HEK293 (cell line): ENCODE measurements around the gene C2orf49.

ENCODE experiments used
- CTCF ChIP-seq: fragments of 450-650 bp; formaldehyde crosslinking; IDR thresholded peaks from 2 replicates; pipeline ENCODE4 v1.5.1; 2016; ENCODE audit warnings: missing biosample characterization, missing genetic modification characterization
- EGR2 ChIP-seq: fragments of 450-650 bp; formaldehyde crosslinking; IDR thresholded peaks from 2 replicates; pipeline ENCODE4 v1.5.1; 2016; ENCODE audit warnings: low read depth, missing biosample characterization, missing genetic modification characterization
- GLIS1 ChIP-seq: fragments of 450-650 bp; formaldehyde crosslinking; IDR thresholded peaks from 2 replicates; pipeline ENCODE4 v1.5.1; 2016; ENCODE audit warnings: missing biosample characterization, missing genetic modification characterization
- KLF10 ChIP-seq: fragments of 450-650 bp; IDR thresholded peaks from 2 replicates; pipeline ENCODE4 v1.5.1; 2018; ENCODE audit warnings: missing biosample characterization, mild to moderate bottlenecking, missing genetic modification characterization
- KLF16 ChIP-seq: fragments of 450-650 bp; formaldehyde crosslinking; IDR thresholded peaks from 2 replicates; pipeline ENCODE4 v1.5.1; 2017; ENCODE audit warnings: missing biosample characterization, missing genetic modification characterization
- SP7 ChIP-seq: fragments of 450-650 bp; formaldehyde crosslinking; IDR thresholded peaks from 2 replicates; pipeline ENCODE4 v1.5.1; 2016; ENCODE audit warnings: missing biosample characterization, missing genetic modification characterization
- ZBTB17 ChIP-seq: fragments of 450-650 bp; formaldehyde crosslinking; IDR thresholded peaks from 2 replicates; pipeline ENCODE4 v1.5.1; 2016; ENCODE audit warnings: missing biosample characterization, missing genetic modification characterization
- ZBTB20 ChIP-seq: fragments of 450-650 bp; formaldehyde crosslinking; IDR thresholded peaks from 2 replicates; pipeline ENCODE4 v1.5.1; 2016; ENCODE audit warnings: missing biosample characterization, missing genetic modification characterization
- ZBTB6 ChIP-seq: fragments of 450-650 bp; formaldehyde crosslinking; IDR thresholded peaks from 2 replicates; pipeline ENCODE4 v1.5.1; 2017; ENCODE audit warnings: missing biosample characterization, missing genetic modification characterization
- ZBTB7A ChIP-seq: fragments of 450-650 bp; formaldehyde crosslinking; IDR thresholded peaks from 2 replicates; pipeline ENCODE4 v1.5.1; 2016; ENCODE audit warnings: low read depth, missing biosample characterization, missing genetic modification characterization
- ZBTB8A ChIP-seq: fragments of 450-650 bp; formaldehyde crosslinking; IDR thresholded peaks from 2 replicates; pipeline ENCODE4 v1.5.1; 2016; ENCODE audit warnings: missing biosample characterization, missing genetic modification characterization
- ZFP37 ChIP-seq: fragments of 450-650 bp; formaldehyde crosslinking; IDR thresholded peaks from 2 replicates; pipeline ENCODE4 v1.5.1; 2016; ENCODE audit warnings: missing biosample characterization, missing genetic modification characterization
- ZNF140 ChIP-seq: fragments of 450-650 bp; formaldehyde crosslinking; IDR thresholded peaks from 2 replicates; pipeline ENCODE4 v1.5.1; 2016; ENCODE audit warnings: missing biosample characterization, missing genetic modification characterization
- ZNF155 ChIP-seq: fragments of 450-650 bp; formaldehyde crosslinking; IDR thresholded peaks from 2 replicates; pipeline ENCODE4 v1.5.1; 2016; ENCODE audit warnings: missing biosample characterization, missing genetic modification characterization
- ZNF175 ChIP-seq: fragments of 450-650 bp; formaldehyde crosslinking; IDR thresholded peaks from 2 replicates; pipeline ENCODE4 v1.5.1; 2016; ENCODE audit warnings: missing biosample characterization, missing genetic modification characterization
- ZNF202 ChIP-seq: fragments of 450-650 bp; formaldehyde crosslinking; IDR thresholded peaks from 2 replicates; pipeline ENCODE4 v1.5.1; 2016; ENCODE audit warnings: missing biosample characterization, missing genetic modification characterization, borderline replicate concordance
- ZNF354C ChIP-seq: fragments of 450-650 bp; formaldehyde crosslinking; IDR thresholded peaks from 2 replicates; pipeline ENCODE4 v1.5.1; 2016; ENCODE audit warnings: missing biosample characterization, missing genetic modification characterization, low read depth, borderline replicate concordance
- ZNF362 ChIP-seq: fragments of 450-650 bp; formaldehyde crosslinking; IDR thresholded peaks from 2 replicates; pipeline ENCODE4 v1.5.1; 2016; ENCODE audit warnings: missing biosample characterization, missing genetic modification characterization
- ZNF394 ChIP-seq: fragments of 450-650 bp; formaldehyde crosslinking; IDR thresholded peaks from 2 replicates; pipeline ENCODE4 v1.5.1; 2016; ENCODE audit warnings: missing biosample characterization, missing genetic modification characterization, mild to moderate bottlenecking, moderate library complexity, borderline replicate concordance
- ZNF433 ChIP-seq: fragments of 450-650 bp; formaldehyde crosslinking; IDR thresholded peaks from 2 replicates; pipeline ENCODE4 v1.5.1; 2016; ENCODE audit warnings: missing biosample characterization, missing genetic modification characterization, low read depth
- ZNF600 ChIP-seq: fragments of 450-650 bp; formaldehyde crosslinking; IDR thresholded peaks from 2 replicates; pipeline ENCODE4 v1.5.1; 2016; ENCODE audit warnings: missing biosample characterization, missing genetic modification characterization
- ZNF658 ChIP-seq: fragments of 450-650 bp; formaldehyde crosslinking; IDR thresholded peaks from 2 replicates; pipeline ENCODE4; 2016; ENCODE audit warnings: missing biosample characterization, missing genetic modification characterization
- ZNF660 ChIP-seq: fragments of 450-650 bp; IDR thresholded peaks from 2 replicates; pipeline ENCODE4 v1.5.1; 2018; ENCODE audit warnings: missing biosample characterization, mild to moderate bottlenecking, missing genetic modification characterization
- ZNF747 ChIP-seq: fragments of 450-650 bp; formaldehyde crosslinking; IDR thresholded peaks from 2 replicates; pipeline ENCODE4 v1.5.1; 2016; ENCODE audit warnings: missing biosample characterization, missing genetic modification characterization
- ZSCAN16 ChIP-seq: fragments of 450-650 bp; formaldehyde crosslinking; IDR thresholded peaks from 2 replicates; pipeline ENCODE4 v1.5.1; 2016; ENCODE audit warnings: missing biosample characterization, missing genetic modification characterization
- ZSCAN30 ChIP-seq: fragments of 450-650 bp; IDR thresholded peaks from 2 replicates; pipeline ENCODE4 v1.5.1; 2018; ENCODE audit warnings: missing biosample characterization, mild to moderate bottlenecking, missing genetic modification characterization, moderate library complexity
- TF ChIP-seq, protein P1 (sequence below): fragments of 450-650 bp; formaldehyde crosslinking; IDR thresholded peaks from 2 replicates; pipeline ENCODE4 v1.5.1; 2016; ENCODE audit warnings: missing biosample characterization, missing genetic modification characterization

The C2orf49 gene

DNA sequence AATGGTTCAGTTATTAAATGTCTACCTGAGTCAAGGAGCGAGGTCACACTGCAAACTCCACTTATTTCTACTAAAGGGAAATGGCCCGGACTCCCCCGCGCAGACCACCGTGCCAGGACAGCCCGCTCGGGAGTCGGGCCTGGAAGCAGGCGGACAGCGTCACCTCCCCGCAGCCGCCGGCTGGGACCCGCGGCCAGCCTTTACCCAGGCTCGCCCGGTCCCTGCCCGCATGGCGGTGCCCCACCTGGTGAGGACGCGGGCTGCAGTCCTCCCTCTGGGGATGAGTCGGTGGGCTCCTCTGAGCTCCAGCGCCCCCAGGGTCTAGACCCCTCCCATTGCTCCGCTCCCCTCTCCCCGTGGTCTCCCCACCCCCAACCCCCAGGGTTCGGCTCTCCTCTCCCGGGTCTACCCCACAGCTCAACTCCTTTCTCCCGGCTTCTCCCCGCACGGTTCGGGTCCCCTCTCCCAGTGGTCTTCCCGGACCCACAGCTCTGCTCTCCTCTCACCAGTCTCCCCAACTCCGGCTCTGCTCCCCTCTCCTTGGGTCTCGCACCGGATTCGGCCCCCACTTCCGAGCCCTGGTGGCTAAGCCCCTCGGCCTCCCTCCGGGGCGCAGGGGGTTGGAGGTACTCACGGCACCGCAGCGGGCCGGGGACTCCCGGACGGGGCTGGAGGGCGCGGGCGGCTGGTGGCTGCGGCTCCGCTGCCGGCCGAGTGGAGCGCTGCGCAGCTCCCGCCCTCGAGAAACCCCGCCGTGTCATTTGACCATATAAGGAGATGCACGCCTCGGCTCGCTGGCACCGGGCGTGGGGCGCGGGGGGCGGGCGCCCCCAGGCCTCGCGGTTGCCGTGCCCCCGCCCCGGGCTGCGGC is 61.2 kb downstream of the C2orf49 start, which contains the start of gene FHL2 (continued):
- TF ChIP-seq, protein P1, sequence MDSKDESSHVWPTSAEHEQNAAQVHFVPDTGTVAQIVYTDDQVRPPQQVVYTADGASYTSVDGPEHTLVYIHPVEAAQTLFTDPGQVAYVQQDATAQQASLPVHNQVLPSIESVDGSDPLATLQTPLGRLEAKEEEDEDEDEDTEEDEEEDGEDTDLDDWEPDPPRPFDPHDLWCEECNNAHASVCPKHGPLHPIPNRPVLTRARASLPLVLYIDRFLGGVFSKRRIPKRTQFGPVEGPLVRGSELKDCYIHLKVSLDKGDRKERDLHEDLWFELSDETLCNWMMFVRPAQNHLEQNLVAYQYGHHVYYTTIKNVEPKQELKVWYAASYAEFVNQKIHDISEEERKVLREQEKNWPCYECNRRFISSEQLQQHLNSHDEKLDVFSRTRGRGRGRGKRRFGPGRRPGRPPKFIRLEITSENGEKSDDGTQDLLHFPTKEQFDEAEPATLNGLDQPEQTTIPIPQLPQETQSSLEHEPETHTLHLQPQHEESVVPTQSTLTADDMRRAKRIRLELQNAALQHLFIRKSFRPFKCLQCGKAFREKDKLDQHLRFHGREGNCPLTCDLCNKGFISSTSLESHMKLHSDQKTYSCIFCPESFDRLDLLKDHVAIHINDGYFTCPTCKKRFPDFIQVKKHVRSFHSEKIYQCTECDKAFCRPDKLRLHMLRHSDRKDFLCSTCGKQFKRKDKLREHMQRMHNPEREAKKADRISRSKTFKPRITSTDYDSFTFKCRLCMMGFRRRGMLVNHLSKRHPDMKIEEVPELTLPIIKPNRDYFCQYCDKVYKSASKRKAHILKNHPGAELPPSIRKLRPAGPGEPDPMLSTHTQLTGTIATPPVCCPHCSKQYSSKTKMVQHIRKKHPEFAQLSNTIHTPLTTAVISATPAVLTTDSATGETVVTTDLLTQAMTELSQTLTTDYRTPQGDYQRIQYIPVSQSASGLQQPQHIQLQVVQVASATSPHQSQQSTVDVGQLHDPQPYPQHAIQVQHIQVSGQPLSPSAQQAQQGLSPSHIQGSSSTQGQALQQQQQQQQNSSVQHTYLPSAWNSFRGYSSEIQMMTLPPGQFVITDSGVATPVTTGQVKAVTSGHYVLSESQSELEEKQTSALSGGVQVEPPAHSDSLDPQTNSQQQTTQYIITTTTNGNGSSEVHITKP (tag by site-specific recombination) = peak; percentile 73
- TF ChIP-seq ZNF747 (tag by site-specific recombination) (no peak), ZFP37 (tag by site-specific recombination) (0 out of 2 replicates have a peak, but pooled peaks have one; percentile 41), ZNF660 (tag by site-specific recombination) (0 out of 2 replicates have a peak, but pooled peaks have one; percentile 13), ZNF202 (tag by site-specific recombination) (no peak), CTCF (tag by site-specific recombination) (0 out of 2 replicates have a peak, but pooled peaks have one; percentile 49), SP7 (tag by site-specific recombination) (peak; percentile 12; the same call in 1 of the 2 replicates), ZBTB17 (peak; percentile 57), ZNF155 (no peak), KLF10 (0 out of 2 replicates have a peak, but pooled peaks have one; percentile 17), ZNF600 (tag by site-specific recombination) (peak; percentile 60; the same call in 1 of the 2 replicates), ZNF362 (tag by site-specific recombination) (no peak), ZNF433 (tag by site-specific recombination) (no peak), ZNF354C (tag by site-specific recombination) (no peak), ZBTB7A (tag by site-specific recombination) (0 out of 2 replicates have a peak, but pooled peaks have one; percentile 21), ZSCAN30 (tag by site-specific recombination) (peak; percentile 53; the same call in 1 of the 2 replicates), ZNF175 (tag by site-specific recombination) (no peak), EGR2 (tag by site-specific recombination) (0 out of 2 replicates have a peak, but pooled peaks have one; percentile 11), ZNF658 (tag by site-specific recombination) (no peak), ZBTB20 (tag by site-specific recombination) (peak; percentile 76; the same call in 1 of the 2 replicates), ZBTB6 (tag by site-specific recombination) (no peak), ZNF140 (tag by site-specific recombination) (no peak), ZNF394 (tag by site-specific recombination) (peak; percentile 40; the same call in 1 of the 2 replicates), ZBTB8A (peak; percentile 61; the same call in 1 of the 2 replicates), KLF16 (tag by site-specific recombination) (0 out of 2 replicates have a peak, but pooled peaks have one; percentile 38), ZSCAN16 (tag by site-specific recombination) (no peak), GLIS1 (tag by site-specific recombination) (peak; percentile 81)
- TF ChIP-seq, all 188 proteins: peak for 29
